Activated naive CD4-positive, alpha-beta T cell treated with anti-CD3 and anti-CD28 coated beads, Interleukin-2, amount 50 U/mL, for 72 hours (primary cell): ENCODE results near the gene DAGLB. TPM values are rescaled to one million over a fixed set of nuclear protein-coding genes. Genes with fewer than 3 reads are reported as not detected.
"Not testable (repeated sequence)": the region's sequence is repeated elsewhere in the genome, so short reads cannot be mapped to it uniquely, and the experiment has no call there.

Experiments
- ATAC-seq, 2 donors: fragments of 150-1000 bp; cut with Tn5 transposase; 2 replicates each; pipeline ENCODE4 v1.10.0; 2021; ENCODE audit warnings: mild to moderate bottlenecking in 2 of 2, moderate library complexity in 2 of 2
- DNase-seq, 2 donors: peaks; one replicate each; pipeline ENCODE4 v3.0.0; 2021 to 2022; ENCODE audit warnings: low spot score in 2 of 2
- H3K27ac Mint-ChIP-seq, 2 donors: one replicate each; pipeline ENCODE4 v1.8.0; 2022; ENCODE audit warnings: mild to moderate bottlenecking in 2 of 2, mixed read lengths in 2 of 2
- H3K36me3 Mint-ChIP-seq, 2 donors: one replicate each; pipeline ENCODE4 v1.8.0; 2022; ENCODE audit warnings: mixed read lengths in 2 of 2
- H3K9me3 Mint-ChIP-seq, 2 donors: one replicate each; pipeline ENCODE4 v1.8.0; 2022; ENCODE audit warnings: mixed read lengths in 2 of 2
- total RNA-seq, 2 donors: library from RNA; stranded (reverse); gene quantifications; one replicate each; pipeline ENCODE4 v1.2.3, GENCODE V29; 2022

DAGLB gene
- total RNA-seq, 2 donors from 2014 or later = 19.1 to 20.7 TPM

DNA sequence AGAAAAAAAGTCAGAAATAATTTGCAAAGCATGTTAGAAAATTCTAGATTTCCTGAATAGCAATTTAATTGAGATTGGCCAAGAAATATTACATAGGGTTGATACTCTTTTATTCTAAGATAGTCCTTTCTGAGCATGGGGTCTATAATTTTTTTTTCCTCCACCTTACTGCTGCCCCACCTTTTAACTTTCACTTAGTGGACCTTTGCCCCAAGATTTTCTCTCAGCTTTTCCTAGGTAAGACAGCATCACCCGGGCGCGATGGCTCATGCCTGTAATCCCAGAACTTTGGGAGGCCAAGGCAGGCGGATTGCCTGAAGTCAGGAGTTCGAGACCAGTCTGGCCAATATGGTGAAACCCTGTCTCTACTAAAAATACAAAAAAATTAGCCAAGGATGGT lies 69.2 kb downstream of the DAGLB start:
- not testable (repeated sequence) for DNase-seq, ATAC-seq, H3K9me3 Mint-ChIP-seq
- H3K36me3 Mint-ChIP-seq = peaks cover 13 to 34% of the 10 kb centered on the region in 2 donors
- H3K27ac Mint-ChIP-seq = peak overlapping the region; percentile 30 to 83

DNA sequence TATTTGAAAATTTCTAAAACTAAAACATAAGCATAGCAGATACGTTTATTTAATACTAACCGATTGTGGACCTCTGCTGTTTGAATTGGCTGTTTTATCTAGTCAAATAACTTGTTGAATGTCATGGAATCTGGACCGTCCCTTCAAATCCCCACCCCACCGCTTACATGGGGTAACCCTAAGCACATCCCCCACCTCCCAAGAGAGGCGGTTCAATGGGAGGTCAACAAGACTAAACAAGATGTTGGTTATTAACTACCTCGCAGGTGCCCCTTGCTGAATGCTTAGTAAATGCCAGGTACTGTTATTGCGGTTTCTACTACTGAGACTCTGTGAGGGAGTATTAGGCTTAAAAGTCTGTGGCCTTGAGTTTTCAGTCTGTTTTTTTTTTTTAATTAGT lies 70.9 kb downstream of the DAGLB start:
- DNase-seq (no peak), ATAC-seq (no peak)
- H3K9me3 Mint-ChIP-seq = no peaks in the 10 kb centered on the region
- H3K36me3 Mint-ChIP-seq = peaks cover 13 to 25% of the 10 kb centered on the region in 2 donors
- H3K27ac Mint-ChIP-seq = peak overlapping the region in 1 of 2 donors; percentile 60

DNA sequence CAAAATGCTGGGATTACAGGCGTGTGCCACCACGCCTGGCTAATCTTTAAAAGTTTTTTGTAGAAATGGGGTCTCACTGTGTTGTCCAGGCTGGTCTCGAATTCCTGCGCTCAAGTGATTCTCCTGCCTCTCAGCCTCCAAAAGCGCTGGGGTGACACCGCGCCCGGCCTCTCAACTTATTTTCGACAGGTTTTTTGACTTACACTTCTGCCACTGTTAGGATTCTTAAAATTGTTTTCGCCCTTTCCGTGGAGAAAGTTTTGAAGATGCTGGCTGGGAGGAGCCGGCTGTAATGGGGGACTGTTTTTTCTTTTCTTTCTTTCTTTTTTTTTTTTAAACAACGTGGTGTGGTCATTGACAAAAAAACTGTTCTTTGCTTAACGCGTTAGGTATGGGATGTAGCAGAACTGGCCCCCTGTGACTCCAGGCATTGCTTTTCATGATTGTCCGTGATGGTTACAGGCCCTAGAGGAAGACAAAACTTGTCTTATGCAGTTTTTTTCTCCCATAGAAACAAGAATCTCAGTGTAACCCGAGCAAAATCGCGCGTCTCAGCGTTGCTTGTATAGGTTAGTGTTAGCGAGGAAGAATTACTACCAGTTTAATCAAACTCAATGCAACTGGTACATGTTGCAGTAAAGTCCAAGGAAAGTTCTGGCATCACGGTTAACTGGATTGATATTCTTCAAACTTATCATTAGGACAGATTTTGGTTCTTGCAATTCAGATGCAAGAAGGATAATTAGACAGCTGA lies 72.2 kb downstream of the DAGLB start:
- no peak for DNase-seq

DNA sequence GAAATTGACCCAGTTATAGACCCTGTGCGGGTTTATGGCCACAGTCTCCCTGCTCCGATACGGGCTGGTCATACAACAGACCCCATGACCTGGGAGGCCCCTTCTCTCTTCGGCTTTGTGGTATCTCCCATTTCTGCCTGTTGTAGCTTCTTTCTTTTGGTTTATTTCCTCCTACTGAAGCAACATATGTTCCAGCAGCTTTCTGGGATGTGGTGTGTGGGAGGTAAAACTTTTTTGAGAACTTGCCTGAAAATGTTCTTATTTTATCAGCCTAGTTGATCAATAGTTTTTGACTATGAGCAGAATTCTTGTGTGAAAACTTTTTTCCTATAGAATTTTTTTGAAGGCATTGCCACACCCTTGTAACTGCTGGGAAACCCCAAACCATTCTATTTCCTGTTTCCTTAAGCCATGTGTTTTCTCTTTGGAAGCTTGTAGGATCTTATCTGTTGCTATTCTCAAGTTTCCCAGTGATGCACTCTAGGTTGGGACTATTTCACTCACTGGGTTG lies 80.0 kb downstream of the DAGLB start:
- Mint-ChIP-seq H3K27ac (no peak overlapping the region), H3K9me3 (no peaks in the 10 kb centered on the region), H3K36me3 (no peaks in the 10 kb centered on the region)
- ATAC-seq = no peak
- DNase-seq = no peak

More for the DNA sequence above, 72.2 kb downstream of the DAGLB start:
- Mint-ChIP-seq H3K36me3 (peaks cover 13 to 20% of the 10 kb centered on the region in 2 donors), H3K27ac (peak overlapping the region; percentile 89 to 96), H3K9me3 (no peaks in the 10 kb centered on the region)
- ATAC-seq = no peak

DNA sequence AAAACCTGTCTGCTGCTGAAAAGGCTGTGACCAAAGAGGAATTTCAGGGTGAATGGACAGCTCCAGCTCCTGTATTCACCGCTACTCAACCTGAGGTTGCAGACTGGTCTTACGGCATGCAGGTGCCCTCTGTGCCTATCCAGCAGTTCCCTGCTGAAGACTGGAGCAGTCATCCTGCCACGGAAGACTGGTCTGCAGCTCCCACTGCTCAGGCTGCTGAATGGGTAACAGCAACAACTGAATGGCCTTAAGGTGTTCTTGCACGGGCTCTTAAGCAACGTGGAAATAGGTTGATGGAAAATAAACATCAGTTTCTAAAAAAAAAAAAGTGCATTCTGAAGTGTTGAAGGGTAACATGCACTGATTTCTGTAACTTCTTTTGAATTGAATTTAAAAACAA lies 82.3 kb downstream of the DAGLB start:
- ATAC-seq (no peak), DNase-seq (no peak)
- H3K9me3 Mint-ChIP-seq = no peaks in the 10 kb centered on the region
- no peak overlapping the region for H3K27ac Mint-ChIP-seq
- no peaks in the 10 kb centered on the region for H3K36me3 Mint-ChIP-seq

DNA sequence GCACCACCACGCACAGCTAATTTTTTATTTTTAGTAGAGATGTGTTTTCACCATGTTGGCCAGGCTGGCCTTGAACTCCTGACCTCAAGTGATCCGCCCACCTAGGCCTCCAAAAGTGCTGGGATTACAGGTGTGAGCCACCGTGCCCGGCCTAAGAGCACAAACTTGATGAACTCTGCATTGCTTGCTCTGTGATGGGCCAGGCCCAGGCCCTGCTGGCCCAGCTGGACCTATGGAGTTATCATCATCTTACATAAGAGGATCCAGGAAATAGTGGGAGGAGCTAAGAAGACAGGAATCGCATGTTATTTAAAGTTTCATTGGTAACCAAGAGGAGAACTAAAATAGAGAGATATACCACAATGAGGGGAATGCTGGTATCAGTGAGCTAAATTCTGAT lies 86.9 kb downstream of the DAGLB start:
- Mint-ChIP-seq H3K9me3 (no peaks in the 10 kb centered on the region), H3K36me3 (no peaks in the 10 kb centered on the region), H3K27ac (peak overlapping the region in 1 of 2 donors; percentile 50)

DNA sequence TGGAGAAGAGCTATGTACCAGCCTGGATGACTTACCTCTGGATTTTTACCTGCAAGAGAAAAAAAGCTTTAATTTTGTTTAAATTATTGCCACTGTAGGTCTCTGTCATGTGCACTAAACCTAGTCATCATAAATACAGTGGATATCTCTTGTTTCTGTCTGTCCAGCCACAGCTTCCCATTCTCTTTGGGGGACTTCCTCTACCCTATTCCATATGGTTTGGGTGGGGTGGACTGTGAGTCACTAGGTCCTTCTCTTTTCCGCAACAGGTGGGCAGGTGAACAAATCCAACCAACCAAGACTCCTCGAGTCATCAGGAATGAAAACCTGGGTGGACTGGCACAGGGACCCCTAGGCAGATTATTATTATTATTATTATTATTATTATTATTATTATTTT lies 88.0 kb downstream of the DAGLB start:
- ATAC-seq = no peak
- Mint-ChIP-seq H3K9me3 (no peaks in the 10 kb centered on the region), H3K36me3 (no peaks in the 10 kb centered on the region), H3K27ac (no peak overlapping the region)
- DNase-seq = no peak

More for the DNA sequence above, 86.9 kb downstream of the DAGLB start:
- no peak for ATAC-seq
- no peak for DNase-seq

Other genes starting within 250 kb of the DAGLB start
- gene CYTH3, start 175.3 kb downstream of the DAGLB start, total RNA-seq = 1 to 10 TPM; 1.2 to 2.4 TPM
- gene FAM220A, start 99.0 kb downstream of the DAGLB start, total RNA-seq = 10 to 100 TPM in 1 of 2 donors, 1 to 10 TPM in 1; 6.6 to 12.4 TPM
- gene RAC1, start 73.4 kb downstream of the DAGLB start, total RNA-seq = 100 to 1,000 TPM; 118 to 183 TPM
- gene KDELR2, start 36.2 kb upstream of the DAGLB start, total RNA-seq = 10 to 100 TPM; 55.9 to 59.7 TPM
- gene GRID2IP, start 103.5 kb upstream of the DAGLB start, total RNA-seq = under 1 TPM; 0.21 to 0.30 TPM
- gene ZDHHC4, start 129.5 kb upstream of the DAGLB start, total RNA-seq = 10 to 100 TPM; 25.7 to 40.6 TPM
- 10 to 100 TPM; 22.5 to 26.2 TPM for gene INTS15, start 142.1 kb upstream of the DAGLB start, total RNA-seq
- 1 to 10 TPM in 1 of 2 donors, under 1 TPM in 1; 0.89 to 1.7 TPM for gene ZNF853, start 167.7 kb upstream of the DAGLB start, total RNA-seq
- gene ZNF316, start 189.4 kb upstream of the DAGLB start, total RNA-seq = 10 to 100 TPM; 23.2 to 28.9 TPM